Measurements from ENCODE around the gene NLGN4Y.

NLGN4Y gene

GRCh38 chrY:14748329-14748728 is 224.0 kb downstream of the NLGN4Y start:
- no peak for TF ChIP-seq CTCF (IDR thresholded peaks at IDR 0.05; ENCODE audit: low read length, missing control alignments)
- DNase-seq (ENCODE audit: low read depth) = no peak
- H3K4me3 ChIP-seq (replicated peaks; ENCODE audit: low read depth, low read length) = no peak overlapping the region

GRCh38 chrY:14755571-14755970 is 231.2 kb downstream of the NLGN4Y start:
- H3K4me3 ChIP-seq (replicated peaks; ENCODE audit: low read depth, low read length) = no peak overlapping the region
- no peak for DNase-seq (ENCODE audit: low read depth)
- TF ChIP-seq CTCF (IDR thresholded peaks at IDR 0.05; ENCODE audit: low read length, missing control alignments) = no peak

- TF ChIP-seq CTCF (IDR thresholded peaks at IDR 0.05; ENCODE audit: low read length, missing control alignments) = no peak
- H3K4me3 ChIP-seq (replicated peaks; ENCODE audit: low read depth, low read length) = no peak overlapping the region
- DNase-seq (ENCODE audit: low read depth) = no peak
These were observed 238.6 kb downstream of the NLGN4Y start for GRCh38 chrY:14762903-14763302.

- no peak for TF ChIP-seq CTCF (IDR thresholded peaks at IDR 0.05; ENCODE audit: low read length, missing control alignments)
- no peak overlapping the region for H3K4me3 ChIP-seq (replicated peaks; ENCODE audit: low read depth, low read length)
- no peak for DNase-seq (ENCODE audit: low read depth)
These were observed 239.3 kb downstream of the NLGN4Y start for GRCh38 chrY:14763600-14763999.

- no peak for DNase-seq (ENCODE audit: low read depth)
- TF ChIP-seq CTCF (IDR thresholded peaks at IDR 0.05; ENCODE audit: low read length, missing control alignments) = no peak
- no peak overlapping the region for H3K4me3 ChIP-seq (replicated peaks; ENCODE audit: low read depth, low read length)
These were observed 253.9 kb downstream of the NLGN4Y start for GRCh38 chrY:14778208-14778607.

GRCh38 chrY:14793104-14793503 is 268.8 kb downstream of the NLGN4Y start:
- no peak for DNase-seq (ENCODE audit: low read depth)
- TF ChIP-seq CTCF (IDR thresholded peaks at IDR 0.05; ENCODE audit: low read length, missing control alignments) = no peak
- H3K4me3 ChIP-seq (replicated peaks; ENCODE audit: low read depth, low read length) = no peak overlapping the region

- no peak overlapping the region for H3K4me3 ChIP-seq (replicated peaks; ENCODE audit: low read depth, low read length)
- no peak for DNase-seq (ENCODE audit: low read depth)
- no peak for TF ChIP-seq CTCF (IDR thresholded peaks at IDR 0.05; ENCODE audit: low read length, missing control alignments)
These were observed 269.3 kb downstream of the NLGN4Y start for GRCh38 chrY:14793674-14794073.
